ENCODE results near the gene BTNL2.

DNA sequence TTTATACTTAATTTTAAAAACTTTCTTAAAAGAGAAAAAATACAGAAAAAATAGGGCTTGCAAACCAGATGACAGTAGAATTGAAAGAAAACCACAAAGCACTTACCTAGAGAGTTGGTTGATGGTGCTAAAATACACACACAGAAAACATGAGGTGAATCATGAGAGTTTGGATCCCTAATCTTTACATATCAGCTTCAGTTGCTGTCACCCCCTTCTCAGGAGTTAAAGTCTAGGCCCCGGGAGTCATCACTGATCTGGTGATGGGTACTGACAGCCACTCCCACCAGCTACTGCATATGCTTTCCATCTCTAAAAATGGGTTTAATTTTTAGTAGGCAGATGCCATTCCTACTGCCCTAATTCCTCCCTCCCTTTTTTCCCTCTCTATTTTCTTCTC is 52.0 kb downstream of the BTNL2 start:
- TF ChIP-seq, protein P1, sequence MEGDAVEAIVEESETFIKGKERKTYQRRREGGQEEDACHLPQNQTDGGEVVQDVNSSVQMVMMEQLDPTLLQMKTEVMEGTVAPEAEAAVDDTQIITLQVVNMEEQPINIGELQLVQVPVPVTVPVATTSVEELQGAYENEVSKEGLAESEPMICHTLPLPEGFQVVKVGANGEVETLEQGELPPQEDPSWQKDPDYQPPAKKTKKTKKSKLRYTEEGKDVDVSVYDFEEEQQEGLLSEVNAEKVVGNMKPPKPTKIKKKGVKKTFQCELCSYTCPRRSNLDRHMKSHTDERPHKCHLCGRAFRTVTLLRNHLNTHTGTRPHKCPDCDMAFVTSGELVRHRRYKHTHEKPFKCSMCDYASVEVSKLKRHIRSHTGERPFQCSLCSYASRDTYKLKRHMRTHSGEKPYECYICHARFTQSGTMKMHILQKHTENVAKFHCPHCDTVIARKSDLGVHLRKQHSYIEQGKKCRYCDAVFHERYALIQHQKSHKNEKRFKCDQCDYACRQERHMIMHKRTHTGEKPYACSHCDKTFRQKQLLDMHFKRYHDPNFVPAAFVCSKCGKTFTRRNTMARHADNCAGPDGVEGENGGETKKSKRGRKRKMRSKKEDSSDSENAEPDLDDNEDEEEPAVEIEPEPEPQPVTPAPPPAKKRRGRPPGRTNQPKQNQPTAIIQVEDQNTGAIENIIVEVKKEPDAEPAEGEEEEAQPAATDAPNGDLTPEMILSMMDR (conservative IDR thresholded peaks at IDR 0.05), result no peak
- TF ChIP-seq ZFX (IDR thresholded peaks at IDR 0.05), result no peak

Measured in C4-2B (cell line).